GM21737 (cell line): ENCODE measurements around the gene NRBF2.
"Not testable (repeated sequence)": the region's sequence is repeated elsewhere in the genome, so short reads cannot be mapped to it uniquely, and the experiment has no call there.

Experiments
- ATAC-seq: cut with Tn5 transposase; IDR thresholded peaks from one replicate; pipeline ENCODE4 v1.9.1; 2021; ENCODE audit warnings: mild to moderate bottlenecking, moderate library complexity; ENCODE audit not compliant: unreplicated experiment

The NRBF2 gene

GRCh38 chr10:63116452-63117072 lies 16.6 kb upstream of the NRBF2 start:
- no peak for ATAC-seq

- ATAC-seq = no peak
These were observed 14.1 kb upstream of the NRBF2 start for GRCh38 chr10:63119041-63119440.

DNA sequence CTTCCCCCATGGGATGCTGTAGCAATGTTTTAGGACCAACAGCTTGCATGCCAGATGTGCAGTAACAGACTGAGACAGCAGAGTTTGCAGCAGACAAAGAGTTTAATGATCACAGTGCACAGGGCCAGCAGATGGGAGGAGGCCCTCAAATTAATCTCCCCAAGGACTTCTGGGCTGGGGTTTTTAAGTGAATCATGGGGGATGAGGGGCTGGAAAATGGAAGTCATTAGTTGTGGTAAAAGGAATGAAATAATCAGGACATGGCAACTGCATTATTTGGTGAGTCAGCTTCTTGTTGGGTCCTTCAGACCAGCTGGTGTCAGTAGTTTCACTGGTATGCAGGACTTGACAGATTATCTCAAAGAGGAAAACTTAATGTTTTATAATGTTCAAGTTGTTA lies 12.6 kb upstream of the NRBF2 start:
- no peak for ATAC-seq

GRCh38 chr10:63123727-63124362 lies 9.3 kb upstream of the NRBF2 start:
- no peak for ATAC-seq

GRCh38 chr10:63125459-63125858 lies 7.7 kb upstream of the NRBF2 start:
- no peak for ATAC-seq

DNA sequence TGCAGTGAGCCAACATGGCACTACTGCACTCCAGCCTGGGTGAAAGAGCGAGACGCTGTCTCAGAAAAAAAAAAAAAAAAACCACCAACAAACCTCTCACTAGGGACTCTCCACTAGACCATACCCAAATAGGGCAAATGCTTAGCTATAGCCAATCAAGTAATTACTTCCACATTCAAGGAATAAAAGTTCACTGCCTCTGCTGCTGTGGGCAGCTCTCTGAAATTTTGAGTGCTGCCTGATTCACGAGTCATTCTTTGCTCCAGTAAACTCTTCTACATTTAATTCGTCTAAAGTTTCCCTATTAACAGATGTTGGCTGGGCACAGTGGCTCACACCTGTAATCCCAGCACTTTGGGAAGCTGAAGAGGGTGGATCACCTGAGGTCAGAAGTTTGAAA lies 4.7 kb upstream of the NRBF2 start:
- ATAC-seq = no peak

GRCh38 chr10:63129888-63130287 lies 3.2 kb upstream of the NRBF2 start:
- no peak for ATAC-seq

DNA sequence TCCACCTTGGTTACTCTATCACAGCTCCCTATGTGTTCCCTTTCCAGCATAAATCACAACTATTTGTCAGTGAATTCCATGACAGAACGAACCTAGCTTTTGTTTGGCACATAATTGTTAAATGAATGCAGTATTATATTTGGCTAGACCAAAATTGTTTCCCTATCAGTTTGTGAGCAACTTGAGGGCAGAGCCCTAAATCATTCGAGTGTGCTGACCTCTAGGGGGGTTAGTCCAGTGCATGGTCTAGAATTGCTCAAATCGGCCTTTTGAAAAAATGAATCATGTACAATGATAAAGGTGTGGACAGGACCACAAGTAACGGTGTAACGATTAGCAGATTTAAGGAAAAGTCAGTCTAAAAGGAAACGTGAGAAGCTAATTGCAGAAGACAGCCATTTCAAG lies 475 bp upstream of the NRBF2 start:
- ATAC-seq = no peak

- ATAC-seq = no peak
These were observed 861 bp downstream of the NRBF2 start for GRCh38 chr10:63133821-63134557.

DNA sequence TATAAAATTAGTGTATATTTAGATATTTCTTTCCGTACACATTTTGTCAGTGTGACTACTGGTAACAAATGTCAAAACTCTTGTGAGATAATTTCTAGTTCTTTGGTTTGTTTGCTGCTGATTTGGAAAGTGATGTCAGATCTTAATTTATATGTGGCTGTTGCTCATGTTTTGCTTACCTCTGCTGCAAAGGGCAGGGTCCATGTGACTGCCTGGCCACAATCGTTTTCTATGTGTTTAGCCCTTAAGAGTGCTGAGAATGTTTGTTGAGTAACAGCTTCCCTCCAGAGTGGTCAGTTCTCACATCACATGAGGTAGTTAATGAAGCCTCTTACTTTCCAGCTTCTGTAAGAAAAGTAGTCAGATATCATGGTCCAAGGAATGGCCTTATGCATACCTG lies 4.2 kb downstream of the NRBF2 start:
- ATAC-seq = no peak

- ATAC-seq = no peak
These were observed 6.9 kb downstream of the NRBF2 start for GRCh38 chr10:63140077-63140476.

DNA sequence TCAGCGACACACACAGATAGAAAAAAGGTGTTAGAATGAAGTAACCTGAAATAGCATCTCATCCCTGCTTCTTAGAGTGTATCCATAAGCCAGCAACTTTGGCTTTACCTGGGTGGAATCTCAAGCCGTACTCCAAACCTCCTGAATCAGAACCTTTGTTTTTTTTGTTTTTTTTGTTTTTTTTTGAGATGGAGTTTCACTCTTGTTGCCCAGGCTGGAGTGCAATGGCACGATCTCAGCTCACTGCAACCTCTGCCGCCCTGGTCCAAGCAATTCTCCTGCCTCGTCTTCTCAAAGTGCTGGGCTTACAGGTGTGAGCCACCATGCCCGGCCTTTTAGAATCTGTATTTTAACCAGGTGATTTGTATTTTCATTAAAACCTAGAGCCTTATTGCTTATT lies 9.0 kb downstream of the NRBF2 start:
- ATAC-seq = no peak

GRCh38 chr10:63143987-63144386 lies 10.9 kb downstream of the NRBF2 start:
- no peak for ATAC-seq

- no peak for ATAC-seq
These were observed 12.7 kb downstream of the NRBF2 start for GRCh38 chr10:63145782-63146181.

DNA sequence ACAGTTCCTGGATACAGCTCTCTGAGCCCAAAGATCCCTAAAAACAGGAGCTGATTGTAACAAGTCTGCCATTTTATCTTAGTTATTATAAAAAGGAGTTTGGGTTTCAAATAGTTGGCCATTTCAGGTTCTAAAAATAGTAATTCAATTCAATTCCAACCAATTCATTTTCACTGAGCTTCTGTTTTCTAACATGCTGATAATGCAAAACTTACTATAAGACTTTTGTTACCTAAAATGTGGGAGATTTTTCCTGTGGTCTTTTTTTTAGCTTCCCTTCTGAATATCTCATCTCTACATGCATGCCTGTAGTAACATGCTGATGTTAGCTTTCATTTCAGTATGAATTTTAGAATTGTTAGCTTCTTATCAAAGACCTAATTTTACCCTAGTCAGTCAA lies 13.4 kb downstream of the NRBF2 start:
- ATAC-seq = no peak

DNA sequence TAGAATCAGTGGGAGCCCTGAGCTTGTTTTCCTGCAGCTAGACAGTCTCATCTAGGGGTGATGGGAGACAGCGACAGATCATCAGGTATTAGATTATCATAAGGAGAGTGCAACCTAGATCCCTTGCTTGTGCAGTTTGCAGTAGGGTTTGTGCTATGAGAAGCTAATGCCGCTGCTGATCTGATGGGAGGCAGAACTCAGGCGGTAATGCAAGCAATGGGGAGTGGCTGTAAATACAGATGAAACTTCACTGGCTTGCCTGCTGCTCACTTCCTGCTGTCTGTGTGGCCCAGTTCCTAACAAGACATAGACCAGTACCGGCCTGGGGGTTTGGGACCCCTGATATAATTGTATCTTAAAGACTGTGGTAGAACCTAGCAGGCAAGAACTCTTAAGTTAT lies 17.6 kb downstream of the NRBF2 start:
- no peak for ATAC-seq

DNA sequence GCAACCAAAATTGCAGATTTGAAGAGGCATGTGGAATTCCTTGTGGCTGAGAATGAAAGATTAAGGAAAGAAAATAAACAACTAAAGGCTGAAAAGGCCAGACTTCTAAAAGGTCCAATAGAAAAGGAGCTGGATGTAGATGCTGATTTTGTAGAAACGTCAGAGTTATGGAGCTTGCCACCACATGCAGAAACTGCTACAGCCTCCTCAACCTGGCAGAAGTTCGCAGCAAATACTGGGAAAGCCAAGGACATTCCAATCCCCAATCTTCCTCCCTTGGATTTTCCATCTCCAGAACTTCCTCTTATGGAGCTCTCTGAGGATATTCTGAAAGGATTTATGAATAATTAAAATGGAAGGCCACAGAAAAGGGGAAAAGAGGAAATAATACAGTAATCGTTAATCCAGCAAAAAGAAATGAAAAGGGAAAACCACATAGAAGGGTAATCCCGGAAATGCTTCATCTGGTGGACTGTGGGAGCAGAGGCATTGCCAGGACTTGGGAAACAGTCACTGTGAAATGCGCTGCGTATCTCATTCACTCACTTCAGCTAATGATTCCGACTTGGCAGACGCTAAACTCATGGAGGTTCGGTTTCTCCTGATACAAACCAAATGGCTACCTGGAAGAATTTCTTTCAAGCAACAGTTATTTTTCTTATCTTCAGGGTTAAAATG lies 20.9 kb downstream of the NRBF2 start:
- not testable (repeated sequence) for ATAC-seq

GRCh38 chr10:63154546-63155387 lies 21.6 kb downstream of the NRBF2 start:
- no peak for ATAC-seq

- no peak for ATAC-seq
These were observed 22.4 kb downstream of the NRBF2 start for GRCh38 chr10:63155388-63156020.

DNA sequence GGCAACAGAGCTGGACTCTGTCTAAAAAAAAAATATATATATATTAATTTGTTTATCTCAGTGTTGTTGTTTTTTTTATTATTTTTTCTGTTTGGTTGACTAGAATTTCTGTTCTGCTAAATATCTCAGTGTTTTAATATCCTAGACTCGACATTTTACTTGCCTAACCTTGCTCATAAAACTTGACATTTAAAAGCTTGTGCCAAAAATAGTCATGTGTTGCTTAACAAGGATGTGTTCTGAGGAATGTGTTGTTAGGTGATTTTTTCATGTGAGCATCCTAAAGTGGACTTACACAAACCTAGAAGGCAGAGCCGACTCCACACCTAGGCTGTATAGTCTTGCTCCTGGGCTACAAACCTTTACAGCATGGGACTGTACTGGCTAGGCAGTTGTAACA lies 23.1 kb downstream of the NRBF2 start:
- ATAC-seq = no peak
